K562 (cell line): ENCODE measurements around the gene CDCP1. TPM values are rescaled to one million over a fixed set of nuclear protein-coding genes. Genes with fewer than 3 reads are reported as not detected.
A peak's percentile ranks its signal among the peaks of the same experiment; 100 is the strongest.

Experiments used
- ARHGAP35 ChIP-seq: fragments of 450-650 bp; IDR thresholded peaks from 2 replicates; pipeline ENCODE4 v1.6.1; 2018; ENCODE audit not compliant: partially characterized antibody
- BCL6 ChIP-seq: fragments of 250-450 bp; sonication (Bioruptor Pico); IDR thresholded peaks from 2 replicates; pipeline ENCODE4 v1.4.0; 2020
- CBFA2T3 ChIP-seq: fragments of 450-650 bp; IDR thresholded peaks from 2 replicates; pipeline ENCODE4 v1.6.1; 2017
- CBX5 ChIP-seq: IDR thresholded peaks from 2 replicates; pipeline ENCODE4 v1.6.1; 2014; ENCODE audit warnings: low read depth, borderline replicate concordance
- GABPB1 ChIP-seq: sonication (generic); formaldehyde crosslinking; IDR thresholded peaks from 2 replicates; pipeline ENCODE4 v1.8.0; 2022; ENCODE audit warnings: mild to moderate bottlenecking, missing genetic modification reagents
- HCFC1 ChIP-seq: IDR thresholded peaks from 2 replicates; pipeline ENCODE4 v1.6.1; 2012; ENCODE audit warnings: low read depth, low read length, improper control_type of control experiment
- PHB2 ChIP-seq: fragments of 450-650 bp; IDR thresholded peaks from 2 replicates; pipeline ENCODE4 v1.6.1; 2017; ENCODE audit warnings: low read depth
- SETDB1 ChIP-seq: IDR thresholded peaks from one replicate; pipeline ENCODE4 v1.6.1; 2012; ENCODE audit warnings: low read length, control low read depth, inconsistent platforms
- SOX6 ChIP-seq: fragments of 450-650 bp; IDR thresholded peaks from 2 replicates; pipeline ENCODE4 v1.6.1; 2014; ENCODE audit warnings: mild to moderate bottlenecking
- TAF1 ChIP-seq: IDR thresholded peaks from 2 replicates; pipeline ENCODE4 v1.6.1; 2011; ENCODE audit warnings: mild to moderate bottlenecking, low read length, moderate library complexity; ENCODE audit not compliant: insufficient read depth, control insufficient read depth, severe bottlenecking; ENCODE audit errors: extremely low read depth
- TBP ChIP-seq: optimal IDR thresholded peaks from 2 replicates; pipeline ENCODE3; 2011; ENCODE audit warnings: low read depth, low read length, improper control_type of control experiment
- THRAP3 ChIP-seq: fragments of 450-650 bp; IDR thresholded peaks from 2 replicates; pipeline ENCODE4 v1.6.1; 2016; ENCODE audit warnings: mild to moderate bottlenecking, inconsistent platforms, borderline replicate concordance
- ZKSCAN8 ChIP-seq: fragments of 200-800 bp; sonication (Bioruptor generic); IDR thresholded peaks from 2 replicates; pipeline ENCODE4 v1.6.1; 2016; ENCODE audit warnings: missing genetic modification characterization, missing compliant biosample characterization
- ZNF134 ChIP-seq: fragments of 250-450 bp; sonication (Bioruptor Pico); conservative IDR thresholded peaks from 2 replicates; pipeline ENCODE4 v1.4.0; 2020
- ZNF184 ChIP-seq: sonication (generic); formaldehyde crosslinking; IDR thresholded peaks from 2 replicates; pipeline ENCODE4 v1.5.0; 2020; ENCODE audit warnings: missing genetic modification reagents
- ZNF24 ChIP-seq: fragments of 450-650 bp; IDR thresholded peaks from 2 replicates; pipeline ENCODE4 v1.6.1; 2016
- ZNF384 ChIP-seq: IDR thresholded peaks from 2 replicates; pipeline ENCODE4 v1.6.1; 2012; ENCODE audit warnings: low read depth, low read length, improper control_type of control experiment
- ZNF408 ChIP-seq: fragments of 250-450 bp; sonication (Bioruptor Pico); IDR thresholded peaks from 2 replicates; pipeline ENCODE4 v1.4.0; 2020; ENCODE audit warnings: low read depth, mild to moderate bottlenecking, moderate library complexity
- ZSCAN29 ChIP-seq: fragments of 450-650 bp; IDR thresholded peaks from 2 replicates; pipeline ENCODE4 v1.6.1; 2017
- polyA plus RNA-seq, 8 experiments: library from polyadenylated mRNA; depleted of rRNA in 4 of 8; stranded (reverse) in 5 of 8; unstranded in 3 of 8; fragments of >200 nt; fragmentation: Nextera tagmentation in 2 of 8; fragmentation: Illumina TruSeq in 1 of 8; extraction: Ambion mirVana in 2 of 8; extraction: Trizol in 1 of 8; gene quantifications; 2 replicates each; pipeline versions ENCODE4 v1.2.1 to v1.2.3, GENCODE V29; 2011 to 2014; ENCODE audit warnings: inconsistent platforms in 1 of 8, missing spikeins in 1 of 8
- total RNA-seq, 7 experiments: library from RNA; depleted of rRNA in 6 of 7; stranded (reverse); fragments of >200 nt in 6 of 7; fragmentation: Illumina TruSeq in 2 of 7; extraction: Trizol in 2 of 7; gene quantifications; 2 replicates each; pipeline versions ENCODE4 v1.2.1 to v1.2.3, GENCODE V29; 2011 to 2021; ENCODE audit warnings: low replicate concordance in 1 of 7
- TF ChIP-seq, protein P1 (sequence below): sonication (generic); formaldehyde crosslinking; IDR thresholded peaks from 2 replicates; pipeline ENCODE4 v1.8.0; 2023; ENCODE audit warnings: mild to moderate bottlenecking, missing genetic modification reagents
- TF ChIP-seq, protein P2 (sequence below): sonication (generic); formaldehyde crosslinking; IDR thresholded peaks from 2 replicates; pipeline ENCODE4 v1.5.0; 2020; ENCODE audit warnings: missing genetic modification reagents
- TF ChIP-seq, protein P3 (sequence below): fragments of 250-450 bp; sonication (Bioruptor Pico); IDR thresholded peaks from 2 replicates; pipeline ENCODE4 v1.5.0; 2021
- TF ChIP-seq, protein P4 (sequence below), 2 experiments: fragments of 450-650 bp in 1 of 2; sonication (generic) in 1 of 2; formaldehyde crosslinking in 1 of 2; IDR thresholded peaks in 1 of 2; conservative IDR thresholded peaks in 1 of 2; 2 replicates each; pipeline versions ENCODE4 v1.6.1 to v1.8.1; 2016 to 2023; ENCODE audit warnings: mild to moderate bottlenecking in 2 of 2, moderate library complexity in 2 of 2, inconsistent platforms in 1 of 2, missing genetic modification reagents in 1 of 2
- TF ChIP-seq, protein P5 (sequence below): sonication (generic); formaldehyde crosslinking; IDR thresholded peaks from 2 replicates; pipeline ENCODE4 v1.9.0; 2022; ENCODE audit warnings: mild to moderate bottlenecking, missing genetic modification reagents

Gene CDCP1
- total and polyA plus RNA-seq, 9 of the 15 experiments (the other 6 are each of a cell fraction or from before 2014, with no cell fraction given), result 3.9 to 16.4 (median 5.2) TPM

DNA sequence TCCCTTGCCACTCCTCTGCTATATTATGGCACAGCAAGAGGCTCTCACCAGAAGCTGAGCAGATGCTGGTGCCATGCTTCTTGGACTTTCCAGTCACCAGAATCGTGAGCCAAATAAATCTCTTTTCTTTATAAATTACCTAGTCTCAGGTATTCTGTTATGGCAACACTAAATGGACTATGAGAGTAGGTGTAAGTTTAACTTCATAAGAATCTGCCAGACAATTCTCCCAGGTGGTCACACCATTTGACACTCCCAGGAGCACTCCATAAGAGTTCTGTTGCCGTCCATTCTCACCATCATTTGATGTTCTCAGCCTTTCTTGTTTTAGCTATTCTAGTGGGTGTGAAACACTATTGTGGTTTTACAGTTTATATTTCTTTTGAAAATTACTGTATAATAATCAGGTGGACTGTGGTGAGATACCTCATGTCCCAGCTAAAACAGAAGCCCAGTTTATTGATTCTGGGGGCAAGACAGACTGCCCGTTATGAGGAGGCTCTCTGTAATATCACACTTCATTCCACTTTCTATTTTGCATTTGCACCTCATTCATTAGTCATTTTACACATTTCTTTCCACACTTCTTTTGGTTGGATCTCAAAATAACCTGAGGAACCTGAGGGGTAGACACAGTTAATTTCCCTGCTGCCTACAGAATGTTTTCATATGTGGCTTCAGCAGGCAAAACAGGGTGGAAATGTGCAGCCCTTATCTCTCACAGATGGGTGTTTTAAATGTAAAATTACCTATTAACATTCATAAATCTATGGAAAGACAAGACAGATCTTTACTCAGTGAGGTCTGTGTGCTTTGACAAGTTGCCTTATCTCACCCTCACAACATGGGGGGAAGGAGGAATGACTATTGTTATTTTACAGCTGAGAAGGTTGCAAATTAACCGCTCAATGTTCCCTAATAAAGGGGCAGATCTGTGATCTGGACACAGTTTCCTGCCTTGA, 42.1 kb downstream of the CDCP1 start (continued):
- TF ChIP-seq SETDB1 (no peak), ZNF24 (no peak), HCFC1 (no peak), ARHGAP35 (no peak), ZSCAN29 (no peak), ZNF184 (CRISPR knock-in tag) (no peak), ZNF384 (0 out of 2 replicates have a peak, but pooled peaks have one; percentile 6), ZNF408 (CRISPR knock-in tag) (no peak), ZNF134 (CRISPR knock-in tag) (peak; percentile 59; the same call in 1 of the 2 replicates), PHB2 (peak; percentile 89), GABPB1 (CRISPR knock-in tag) (no peak), CBX5 (no peak), SOX6 (peak; percentile 100), TAF1 (no peak), CBFA2T3 (peak; percentile 99), THRAP3 (no peak), ZKSCAN8 (CRISPR knock-in tag) (no peak; the same call in none of the 2 replicates), TBP (no peak), BCL6 (CRISPR knock-in tag) (no peak)
- TF ChIP-seq, protein P1, sequence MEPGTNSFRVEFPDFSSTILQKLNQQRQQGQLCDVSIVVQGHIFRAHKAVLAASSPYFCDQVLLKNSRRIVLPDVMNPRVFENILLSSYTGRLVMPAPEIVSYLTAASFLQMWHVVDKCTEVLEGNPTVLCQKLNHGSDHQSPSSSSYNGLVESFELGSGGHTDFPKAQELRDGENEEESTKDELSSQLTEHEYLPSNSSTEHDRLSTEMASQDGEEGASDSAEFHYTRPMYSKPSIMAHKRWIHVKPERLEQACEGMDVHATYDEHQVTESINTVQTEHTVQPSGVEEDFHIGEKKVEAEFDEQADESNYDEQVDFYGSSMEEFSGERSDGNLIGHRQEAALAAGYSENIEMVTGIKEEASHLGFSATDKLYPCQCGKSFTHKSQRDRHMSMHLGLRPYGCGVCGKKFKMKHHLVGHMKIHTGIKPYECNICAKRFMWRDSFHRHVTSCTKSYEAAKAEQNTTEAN (CRISPR knock-in tag), result no peak
- TF ChIP-seq, protein P2, sequence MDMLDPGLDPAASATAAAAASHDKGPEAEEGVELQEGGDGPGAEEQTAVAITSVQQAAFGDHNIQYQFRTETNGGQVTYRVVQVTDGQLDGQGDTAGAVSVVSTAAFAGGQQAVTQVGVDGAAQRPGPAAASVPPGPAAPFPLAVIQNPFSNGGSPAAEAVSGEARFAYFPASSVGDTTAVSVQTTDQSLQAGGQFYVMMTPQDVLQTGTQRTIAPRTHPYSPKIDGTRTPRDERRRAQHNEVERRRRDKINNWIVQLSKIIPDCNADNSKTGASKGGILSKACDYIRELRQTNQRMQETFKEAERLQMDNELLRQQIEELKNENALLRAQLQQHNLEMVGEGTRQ (CRISPR knock-in tag), result no peak
- TF ChIP-seq, protein P3, sequence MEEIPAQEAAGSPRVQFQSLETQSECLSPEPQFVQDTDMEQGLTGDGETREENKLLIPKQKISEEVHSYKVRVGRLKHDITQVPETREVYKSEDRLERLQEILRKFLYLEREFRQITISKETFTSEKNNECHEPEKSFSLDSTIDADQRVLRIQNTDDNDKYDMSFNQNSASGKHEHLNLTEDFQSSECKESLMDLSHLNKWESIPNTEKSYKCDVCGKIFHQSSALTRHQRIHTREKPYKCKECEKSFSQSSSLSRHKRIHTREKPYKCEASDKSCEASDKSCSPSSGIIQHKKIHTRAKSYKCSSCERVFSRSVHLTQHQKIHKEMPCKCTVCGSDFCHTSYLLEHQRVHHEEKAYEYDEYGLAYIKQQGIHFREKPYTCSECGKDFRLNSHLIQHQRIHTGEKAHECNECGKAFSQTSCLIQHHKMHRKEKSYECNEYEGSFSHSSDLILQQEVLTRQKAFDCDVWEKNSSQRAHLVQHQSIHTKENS (CRISPR knock-in tag), result no peak
- TF ChIP-seq, protein P4, sequence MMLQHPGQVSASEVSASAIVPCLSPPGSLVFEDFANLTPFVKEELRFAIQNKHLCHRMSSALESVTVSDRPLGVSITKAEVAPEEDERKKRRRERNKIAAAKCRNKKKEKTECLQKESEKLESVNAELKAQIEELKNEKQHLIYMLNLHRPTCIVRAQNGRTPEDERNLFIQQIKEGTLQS (IDR thresholded peaks at IDR 0.05), result peak; percentile 63; the same call in 1 of the 2 replicates
- TF ChIP-seq, protein P4 (CRISPR knock-in tag; conservative IDR thresholded peaks at IDR 0.05), result no peak
- TF ChIP-seq, protein P5, sequence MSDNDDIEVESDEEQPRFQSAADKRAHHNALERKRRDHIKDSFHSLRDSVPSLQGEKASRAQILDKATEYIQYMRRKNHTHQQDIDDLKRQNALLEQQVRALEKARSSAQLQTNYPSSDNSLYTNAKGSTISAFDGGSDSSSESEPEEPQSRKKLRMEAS (CRISPR knock-in tag), result no peak
